Upper lobe of left lung (tissue), 4 donors: Measurements from ENCODE around the gene CHRM3.

Experiments used
- CTCF ChIP-seq, 6 experiments: fragments of 450-650 bp in 4 of 6; fragments of 200-600 bp in 2 of 6; sonication (generic) in 2 of 6; IDR thresholded peaks; one replicate each; pipeline ENCODE4 v1.5.1; 2016 to 2019; ENCODE audit warnings: antibody characterized with exemption in 6 of 6
- EP300 ChIP-seq, 4 donors: sonication (generic); formaldehyde crosslinking; IDR thresholded peaks; one replicate each; pipeline ENCODE4 v1.5.1; 2017; ENCODE audit warnings: antibody characterized with exemption in 4 of 4, control low read depth in 2 of 4
- POLR2A ChIP-seq, 4 donors: fragments of 450-650 bp; IDR thresholded peaks; one replicate each; pipeline ENCODE4 v1.5.1; 2016 to 2017; ENCODE audit warnings: antibody characterized with exemption in 4 of 4, mild to moderate bottlenecking in 2 of 4

GRCh38 chr1:239353536-239353935 lies 32.8 kb upstream of the CHRM3 start:
- TF ChIP-seq POLR2A (IDR thresholded peaks at IDR 0.05): no peak
- no peak for TF ChIP-seq EP300 (IDR thresholded peaks at IDR 0.05)
- no peak for TF ChIP-seq CTCF (IDR thresholded peaks at IDR 0.05)
